ENCODE results near the gene TCP11X1.
"Not testable (repeated sequence)": the region's sequence is repeated elsewhere in the genome, so short reads cannot be mapped to it uniquely, and the experiment has no call there.

GRCh38 chrX:102216497-102216896 is 1.4 kb downstream of the TCP11X1 start:
- TF ChIP-seq CTCF (conservative IDR thresholded peaks at IDR 0.05; ENCODE audit: low read length); EZH2phosphoT487 (IDR thresholded peaks at IDR 0.05; ENCODE audit: borderline replicate concordance, low read depth, low read length): not testable (repeated sequence)

Measured in OCI-LY7 (cell line).